Ovary (tissue), 9 donors: Measurements from ENCODE around the gene APOA1. TPM values are rescaled to one million over a fixed set of nuclear protein-coding genes. Genes with fewer than 3 reads are reported as not detected.

Source experiments
- DNase-seq, 5 donors: peaks; one replicate each; pipeline ENCODE4 v3.0.0-alpha.2; 2019 to 2020
- H3K27ac ChIP-seq, 2 donors: fragments of 200-600 bp; one replicate each; pipeline versions ENCODE4 v1.5.1 to v1.8.0; 2019 to 2022
- H3K27me3 ChIP-seq: fragments of 200-600 bp; one replicate; pipeline ENCODE4 v1.8.0; 2022
- H3K36me3 ChIP-seq: fragments of 200-600 bp; sonication (generic); one replicate; pipeline ENCODE4 v1.5.1; 2019
- H3K4me1 ChIP-seq: one replicate; pipeline ENCODE4 v1.8.1; 2013; ENCODE audit warnings: mild to moderate bottlenecking, moderate library complexity; ENCODE audit not compliant: insufficient read depth
- H3K4me3 ChIP-seq: fragments of 200-600 bp; sonication (generic); one replicate; pipeline ENCODE4 v1.5.1; 2017
- H3K9me3 ChIP-seq, 2 donors: fragments of 200-600 bp in 1 of 2; sonication (generic) in 1 of 2; one replicate each; pipeline versions ENCODE4 v1.5.1 to v1.8.1; 2013 to 2019; ENCODE audit warnings: mild to moderate bottlenecking in 1 of 2, moderate library complexity in 1 of 2
- EP300 ChIP-seq: sonication (generic); formaldehyde crosslinking; IDR thresholded peaks from one replicate; pipeline ENCODE4 v1.6.1; 2017; ENCODE audit warnings: antibody characterized with exemption
- POLR2A ChIP-seq: fragments of 450-650 bp; IDR thresholded peaks from one replicate; pipeline ENCODE4 v1.6.1; 2017; ENCODE audit warnings: antibody characterized with exemption, mild to moderate bottlenecking, moderate library complexity
- WGBS, 3 donors: extraction: QIAGEN DNeasy Blood & Tissue Kit in 1 of 3; methylation state at CpG; one replicate each; pipeline versions ENCODE4 v1.1.5 to v1.1.7; 2013 to 2017; 5-methylcytosine and 5-hydroxymethylcytosine counted together
- intact Hi-C, 4 donors: fragments of 100-400 bp; cut with DNase I; formaldehyde crosslinking; loops; one replicate each; pipeline versions ENCODE4 v1.11.0 to v1.15.1; 2022 to 2023
- polyA plus RNA-seq, 2 donors: library from polyadenylated mRNA; stranded (reverse); fragments of 200-250 nt in 1 of 2; fragments of 350-450 nt in 1 of 2; fragmentation: Illumina TruSeq in 1 of 2; extraction: RNeasy Lipid Tissue Mini Kit (QIAGEN cat#74804) in 1 of 2; gene quantifications; one replicate each; pipeline ENCODE4 v1.2.3, GENCODE V29; 2013 to 2014
- total RNA-seq, 7 donors: library from RNA; depleted of rRNA in 2 of 7; stranded (reverse); fragments of >200 nt in 2 of 7; fragmentation: NEBNext Ultra II Directional in 3 of 7; extraction: Animal tissue kit (Norgen Biotek cat#: 25700) in 3 of 7; gene quantifications; one replicate each; pipeline versions ENCODE4 v1.1.0 to v1.2.4, GENCODE V29; 2016 to 2023
- TF ChIP-seq, protein P1 (sequence below), 3 donors: fragments of 450-650 bp in 2 of 3; fragments of 200-600 bp in 1 of 3; IDR thresholded peaks; one replicate each; pipeline versions ENCODE4 v1.5.1 to v1.8.0; 2016 to 2022; ENCODE audit warnings: antibody characterized with exemption in 3 of 3, mild to moderate bottlenecking in 1 of 3
- donor health status: DM: no; HTN: no; CAD: no; lungs with moderate emphysema.
- donor health status: DM: no; HTN: no; CAD: no.
- donor health status: Bipolar disorder and iron deficiency.
- donor health status: DM: yes; HTN: yes; CAD: no.
- donor health status: DM: no; HTN: no; CAD: no.
- donor health status: DM: yes; HTN: yes; CAD: no.

Gene APOA1
- total and polyA plus RNA-seq, 9 donors = 5.3 to 42.8 (median 19.0) TPM

GRCh38 chr11:116787786-116788486 lies 49.5 kb downstream of the APOA1 start, which contains the start of gene ZPR1:
ZPR1 (minus strand) TSS chr11:116788023; CDS start chr11:116787990, 33 bp downstream.
- WGBS, 3 donors = 0 to 1% (median 1%) methylated on average over 45 to 56 of the region's 56 CpGs
- intact Hi-C loops = no loop called here
- H3K9me3 ChIP-seq = no peaks in the 10 kb centered on the region

GRCh38 chr11:116787436-116787785 lies 50.0 kb downstream of the APOA1 start:
- intact Hi-C loops = no loop called here
- Histone ChIP-seq H3K27me3 (no peaks in the 10 kb centered on the region), H3K36me3 (no peaks in the 10 kb centered on the region), H3K4me3 (peak overlapping the region; percentile 82), H3K4me1 (peaks cover 9% of the 10 kb centered on the region), H3K9me3 (no peaks in the 10 kb centered on the region), H3K27ac (peak overlapping the region; percentile 27 to 41)
- 0 to 1% (median 1%) methylated on average over 15 of the region's 15 CpGs for WGBS, 3 donors
- no peak for DNase-seq
- TF ChIP-seq POLR2A (no peak), EP300 (no peak)
- TF ChIP-seq, protein P1, sequence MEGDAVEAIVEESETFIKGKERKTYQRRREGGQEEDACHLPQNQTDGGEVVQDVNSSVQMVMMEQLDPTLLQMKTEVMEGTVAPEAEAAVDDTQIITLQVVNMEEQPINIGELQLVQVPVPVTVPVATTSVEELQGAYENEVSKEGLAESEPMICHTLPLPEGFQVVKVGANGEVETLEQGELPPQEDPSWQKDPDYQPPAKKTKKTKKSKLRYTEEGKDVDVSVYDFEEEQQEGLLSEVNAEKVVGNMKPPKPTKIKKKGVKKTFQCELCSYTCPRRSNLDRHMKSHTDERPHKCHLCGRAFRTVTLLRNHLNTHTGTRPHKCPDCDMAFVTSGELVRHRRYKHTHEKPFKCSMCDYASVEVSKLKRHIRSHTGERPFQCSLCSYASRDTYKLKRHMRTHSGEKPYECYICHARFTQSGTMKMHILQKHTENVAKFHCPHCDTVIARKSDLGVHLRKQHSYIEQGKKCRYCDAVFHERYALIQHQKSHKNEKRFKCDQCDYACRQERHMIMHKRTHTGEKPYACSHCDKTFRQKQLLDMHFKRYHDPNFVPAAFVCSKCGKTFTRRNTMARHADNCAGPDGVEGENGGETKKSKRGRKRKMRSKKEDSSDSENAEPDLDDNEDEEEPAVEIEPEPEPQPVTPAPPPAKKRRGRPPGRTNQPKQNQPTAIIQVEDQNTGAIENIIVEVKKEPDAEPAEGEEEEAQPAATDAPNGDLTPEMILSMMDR (IDR thresholded peaks at IDR 0.05) = no peak

More at GRCh38 chr11:116787786-116788486, 49.5 kb downstream of the APOA1 start, which contains the start of gene ZPR1:
- no peaks in the 10 kb centered on the region for H3K36me3 ChIP-seq
- H3K27ac ChIP-seq = peak within 1 kb of the TSS; percentile 27 to 41
- H3K27me3 ChIP-seq = no peaks in the 10 kb centered on the region
- peaks cover 9% of the 10 kb centered on the region for H3K4me1 ChIP-seq
- peak; percentile 59 for TF ChIP-seq POLR2A
- TF ChIP-seq, protein P1 (IDR thresholded peaks at IDR 0.05) = peak in 1 of 3 donors; percentile 15
- TF ChIP-seq EP300 = no peak
- peak within 1 kb of the TSS; percentile 82 for H3K4me3 ChIP-seq
- DNase-seq = peak; percentile 78 to 89 (median 81)

GRCh38 chr11:116786966-116787365 lies 50.5 kb downstream of the APOA1 start:
- intact Hi-C loops = no loop called here
- no peak for DNase-seq
- Histone ChIP-seq H3K9me3 (no peaks in the 10 kb centered on the region), H3K4me1 (peaks cover 9% of the 10 kb centered on the region), H3K27me3 (no peaks in the 10 kb centered on the region), H3K27ac (no peak overlapping the region), H3K36me3 (no peaks in the 10 kb centered on the region), H3K4me3 (peak overlapping the region; percentile 82)
- WGBS, 3 donors = 29 to 51% (median 32%) methylated on average over 5 of the region's 5 CpGs
- TF ChIP-seq EP300 (no peak), POLR2A (no peak)
- TF ChIP-seq, protein P1 (IDR thresholded peaks at IDR 0.05) = no peak

DNA sequence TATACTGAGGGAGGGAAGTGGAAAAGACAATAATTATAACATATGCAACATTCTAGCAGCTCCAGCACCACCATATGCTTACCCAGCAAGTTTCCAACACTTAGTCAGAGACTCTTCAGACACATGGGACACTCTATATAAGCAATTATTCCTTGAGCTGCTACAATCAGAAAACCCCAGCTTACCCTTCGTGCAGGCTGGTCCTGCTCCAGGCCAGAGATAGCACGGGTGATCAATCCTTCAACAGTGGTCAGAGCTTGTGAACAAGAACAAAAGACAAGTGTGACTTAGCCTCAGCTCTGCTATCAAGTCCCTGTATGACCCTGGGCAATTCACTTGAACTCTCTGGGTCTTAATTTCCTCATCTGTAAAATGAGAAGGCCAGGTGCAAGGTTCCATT lies 51.1 kb downstream of the APOA1 start:
- Histone ChIP-seq H3K4me3 (no peak overlapping the region), H3K27me3 (no peaks in the 10 kb centered on the region), H3K9me3 (no peaks in the 10 kb centered on the region), H3K27ac (no peak overlapping the region), H3K4me1 (peaks cover 5% of the 10 kb centered on the region), H3K36me3 (no peaks in the 10 kb centered on the region)
- intact Hi-C loops = no loop called here
- WGBS, 3 donors = 80 to 86% (median 84%) methylated on average over 2 of the region's 2 CpGs
- TF ChIP-seq EP300 = no peak
- TF ChIP-seq, protein P1 (IDR thresholded peaks at IDR 0.05) = no peak
- no peak for TF ChIP-seq POLR2A
- DNase-seq = no peak

Other genes with a start within 250 kb of the APOA1 start
- 10 to 100 TPM; 14.3 to 20.3 (median 17.0) TPM for gene BUD13, start 64.6 kb downstream of the APOA1 start, total RNA-seq
- 10 to 100 TPM; 15.6 to 25.0 TPM for gene BUD13, start 64.6 kb downstream of the APOA1 start, polyA plus RNA-seq
- gene ZPR1, start 49.6 kb downstream of the APOA1 start, total RNA-seq = 10 to 100 TPM; 12.0 to 68.7 (median 37.0) TPM
- 10 to 100 TPM; 17.8 to 58.3 TPM for gene ZPR1, start 49.6 kb downstream of the APOA1 start, polyA plus RNA-seq
- gene APOA5, start 45.7 kb downstream of the APOA1 start, total RNA-seq = under 1 TPM in 2 of 7 donors, not detected in 5; 0.35 to 0.43 TPM
- not detected for gene APOA5, start 45.7 kb downstream of the APOA1 start, polyA plus RNA-seq
- 10 to 100 TPM in 1 of 7 donors, not detected in 6; 41.7 TPM for gene APOA4, start 14.3 kb downstream of the APOA1 start, total RNA-seq
- under 1 TPM in 1 of 2 donors, not detected in 1; 0.19 TPM for gene APOA4, start 14.3 kb downstream of the APOA1 start, polyA plus RNA-seq
- 10 to 100 TPM in 1 of 7 donors, 1 to 10 TPM in 2, not detected in 4; 2.7 to 18.0 (median 4.3) TPM for gene APOC3, start 7.7 kb downstream of the APOA1 start, total RNA-seq
- not detected for gene APOC3, start 7.7 kb downstream of the APOA1 start, polyA plus RNA-seq